ENCODE data around the gene TMEM54. TPM values are rescaled to one million over a fixed set of nuclear protein-coding genes. Genes with fewer than 3 reads are reported as not detected.

The TMEM54 gene
- total and polyA plus RNA-seq, 2 experiments from 2014 or later: 11.2 to 11.7 TPM

GRCh38 chr1:32858791-32859190 is 42.4 kb downstream of the TMEM54 start:
- DNase-seq (ENCODE audit: low spot score): no peak
- no peak for ATAC-seq
- H3K9me2 ChIP-seq (ENCODE audit: insufficient read depth): no peaks in the 10 kb centered on the region
- Mint-ChIP-seq H3K27me3 (ENCODE audit: insufficient read depth, low read depth, poor library complexity) (no peaks in the 10 kb centered on the region), H3K27ac (no peak overlapping the region; the same call in 1 of the 2 replicates), H3K9me3 (no peaks in the 10 kb centered on the region), H3K4me3 (no peak overlapping the region), H3K4me1 (no peaks in the 10 kb centered on the region), H3K36me3 (ENCODE audit: low read depth) (peaks cover 33% of the 10 kb centered on the region)
- H3K79me2 ChIP-seq (replicated peaks; ENCODE audit: insufficient read depth): no peaks in the 10 kb centered on the region
- H4K20me1 ChIP-seq (replicated peaks; ENCODE audit: insufficient read depth): peaks cover 14% of the 10 kb centered on the region; the same call in 1 of the 2 replicates
- no peaks in the 10 kb centered on the region for H3F3A ChIP-seq (replicated peaks; ENCODE audit: low read depth)
- no peaks in the 10 kb centered on the region for H3K27me3 ChIP-seq (ENCODE audit: insufficient read depth)
- H3K4me1 ChIP-seq (ENCODE audit: insufficient read depth): no peaks in the 10 kb centered on the region
- peaks cover 10% of the 10 kb centered on the region; the same call in 1 of the 2 replicates for H3K36me3 ChIP-seq (ENCODE audit: insufficient read depth)
- TF ChIP-seq JUNB (IDR thresholded peaks at IDR 0.05; ENCODE audit: unreplicated experiment) (no peak), STAT1 (IDR thresholded peaks at IDR 0.05; ENCODE audit: unreplicated experiment) (no peak), ZNF331 (CRISPR knock-in tag; IDR thresholded peaks at IDR 0.05; ENCODE audit: low read depth) (no peak), EZH2phosphoT487 (IDR thresholded peaks at IDR 0.05; ENCODE audit: unreplicated experiment) (no peak), ETS1 (IDR thresholded peaks at IDR 0.05) (no peak), REST (IDR thresholded peaks at IDR 0.05; ENCODE audit: unreplicated experiment) (no peak), EZH2 (IDR thresholded peaks at IDR 0.05; ENCODE audit: low read depth, unreplicated experiment) (no peak), ZNF462 (CRISPR knock-in tag; IDR thresholded peaks at IDR 0.05) (no peak), ZNF114 (CRISPR knock-in tag; IDR thresholded peaks at IDR 0.05) (no peak), CTCF (conservative IDR thresholded peaks at IDR 0.05; ENCODE audit: low read depth in 2 of 2) (no peak), CREB1 (CRISPR knock-in tag; IDR thresholded peaks at IDR 0.05; ENCODE audit: low read depth) (no peak), POLR2AphosphoS5 (IDR thresholded peaks at IDR 0.05; ENCODE audit: low read depth) (no peak), NANOG (IDR thresholded peaks at IDR 0.05; ENCODE audit: borderline replicate concordance) (no peak)
- H3K4me3 ChIP-seq: no peak overlapping the region
- no peak overlapping the region for H3K27ac ChIP-seq (ENCODE audit: low read depth)
- no peak overlapping the region for H3K4me2 ChIP-seq
- H2AFZ ChIP-seq: no peak overlapping the region
